C4-2B (cell line): Measurements from ENCODE around the gene CCDC198.

Experiments
- ZFX ChIP-seq: fragments of 450-650 bp; IDR thresholded peaks from 2 replicates; pipeline ENCODE4 v1.6.1; 2017
- TF ChIP-seq, protein P1 (sequence below): fragments of 450-650 bp; conservative IDR thresholded peaks from 2 replicates; pipeline ENCODE4 v1.5.1; 2017; ENCODE audit warnings: mild to moderate bottlenecking

DNA sequence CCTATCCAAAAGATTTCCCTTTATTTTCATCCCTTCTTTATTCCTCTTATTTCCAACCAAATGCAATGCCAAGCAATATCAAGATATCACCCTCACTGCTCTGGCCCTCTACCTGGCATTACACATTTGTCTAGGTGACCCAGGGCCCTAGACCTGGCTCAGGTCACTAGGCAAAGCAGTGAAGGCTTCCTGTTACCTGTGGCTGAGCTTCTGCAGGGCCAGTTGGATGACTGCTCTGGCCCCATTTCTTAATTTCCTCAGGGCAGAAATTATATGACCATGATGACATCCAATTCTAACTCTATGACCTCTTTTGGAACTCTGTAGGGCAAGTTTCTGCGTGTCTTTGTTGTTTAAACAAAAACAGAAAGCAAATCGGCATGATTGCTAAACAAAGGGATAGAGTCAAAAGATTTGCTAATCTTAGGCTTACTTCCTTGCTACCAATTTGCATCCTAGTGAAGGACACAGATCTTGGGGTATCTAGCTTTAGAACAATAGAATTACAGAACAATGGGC is 7.4 kb upstream of the CCDC198 start:
- TF ChIP-seq, protein P1, sequence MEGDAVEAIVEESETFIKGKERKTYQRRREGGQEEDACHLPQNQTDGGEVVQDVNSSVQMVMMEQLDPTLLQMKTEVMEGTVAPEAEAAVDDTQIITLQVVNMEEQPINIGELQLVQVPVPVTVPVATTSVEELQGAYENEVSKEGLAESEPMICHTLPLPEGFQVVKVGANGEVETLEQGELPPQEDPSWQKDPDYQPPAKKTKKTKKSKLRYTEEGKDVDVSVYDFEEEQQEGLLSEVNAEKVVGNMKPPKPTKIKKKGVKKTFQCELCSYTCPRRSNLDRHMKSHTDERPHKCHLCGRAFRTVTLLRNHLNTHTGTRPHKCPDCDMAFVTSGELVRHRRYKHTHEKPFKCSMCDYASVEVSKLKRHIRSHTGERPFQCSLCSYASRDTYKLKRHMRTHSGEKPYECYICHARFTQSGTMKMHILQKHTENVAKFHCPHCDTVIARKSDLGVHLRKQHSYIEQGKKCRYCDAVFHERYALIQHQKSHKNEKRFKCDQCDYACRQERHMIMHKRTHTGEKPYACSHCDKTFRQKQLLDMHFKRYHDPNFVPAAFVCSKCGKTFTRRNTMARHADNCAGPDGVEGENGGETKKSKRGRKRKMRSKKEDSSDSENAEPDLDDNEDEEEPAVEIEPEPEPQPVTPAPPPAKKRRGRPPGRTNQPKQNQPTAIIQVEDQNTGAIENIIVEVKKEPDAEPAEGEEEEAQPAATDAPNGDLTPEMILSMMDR = no peak
- TF ChIP-seq ZFX = no peak
